Liver (tissue), 9 donors: ENCODE data around the gene NT5M. TPM values are rescaled to one million over a fixed set of nuclear protein-coding genes. Genes with fewer than 3 reads are reported as not detected.

Experiments
- DNase-seq: peaks from one replicate; pipeline ENCODE4 v3.0.0-alpha.2; 2017; ENCODE audit warnings: low spot score
- H3K27ac ChIP-seq, 2 donors: one replicate each; pipeline ENCODE4 v1.7.0; 2013; ENCODE audit warnings: inconsistent platforms in 2 of 2, low read length in 2 of 2, control low read depth in 1 of 2, low read depth in 1 of 2, mild to moderate bottlenecking in 1 of 2
- H3K27me3 ChIP-seq, 4 donors: one replicate each; pipeline versions ENCODE4 v1.6.1 to v1.7.0; 2013; ENCODE audit warnings: low read length in 3 of 4, inconsistent platforms in 1 of 4, mild to moderate bottlenecking in 1 of 4, moderate library complexity in 1 of 4; ENCODE audit not compliant: control insufficient read depth in 4 of 4, insufficient read depth in 4 of 4
- H3K36me3 ChIP-seq, 4 donors: one replicate each; pipeline versions ENCODE4 v1.6.1 to v1.7.0; 2013; ENCODE audit warnings: low read length in 3 of 4, mild to moderate bottlenecking in 3 of 4, low read depth in 1 of 4, moderate library complexity in 1 of 4; ENCODE audit not compliant: control insufficient read depth in 4 of 4, insufficient read depth in 3 of 4
- H3K4me1 ChIP-seq, 4 donors: one replicate each; pipeline versions ENCODE4 v1.6.1 to v1.7.0; 2013; ENCODE audit warnings: low read length in 3 of 4, mild to moderate bottlenecking in 3 of 4, moderate library complexity in 1 of 4; ENCODE audit not compliant: control insufficient read depth in 4 of 4, insufficient read depth in 4 of 4
- H3K4me3 ChIP-seq, 3 donors: one replicate each; pipeline versions ENCODE4 v1.6.1 to v1.7.0; 2013; ENCODE audit warnings: low read length in 3 of 3, control low read depth in 1 of 3, low read depth in 1 of 3, mild to moderate bottlenecking in 1 of 3
- H3K9ac ChIP-seq, 2 donors: one replicate each; pipeline ENCODE4 v1.7.0; 2013; ENCODE audit warnings: low read length in 2 of 2, mild to moderate bottlenecking in 2 of 2, moderate library complexity in 2 of 2, control low read depth in 1 of 2, low read depth in 1 of 2
- H3K9me3 ChIP-seq, 4 donors: one replicate each; pipeline versions ENCODE4 v1.6.1 to v1.7.0; 2013; ENCODE audit warnings: low read length in 3 of 4; ENCODE audit not compliant: control insufficient read depth in 4 of 4
- CTCF ChIP-seq: fragments of 150-350 bp; IDR thresholded peaks from 2 replicates; pipeline ENCODE4 v1.5.1; 2017; ENCODE audit warnings: improper control_type of control experiment, low read depth, low read length; ENCODE audit not compliant: missing input control
- EGR1 ChIP-seq, 2 donors: IDR thresholded peaks; 2 replicates each; pipeline ENCODE4 v1.6.1; 2016 to 2018; ENCODE audit warnings: antibody characterized with exemption in 2 of 2, low read depth in 2 of 2
- FOXA1 ChIP-seq: IDR thresholded peaks from 2 replicates; pipeline ENCODE4 v1.6.1; 2016; ENCODE audit warnings: antibody characterized with exemption
- FOXA2 ChIP-seq: IDR thresholded peaks from 2 replicates; pipeline ENCODE4 v1.6.1; 2016; ENCODE audit warnings: antibody characterized with exemption
- GABPA ChIP-seq, 2 donors: IDR thresholded peaks in 1 of 2; conservative IDR thresholded peaks in 1 of 2; 2 replicates each; pipeline ENCODE4 v1.6.1; 2016; ENCODE audit warnings: antibody characterized with exemption in 2 of 2, mild to moderate bottlenecking in 1 of 2, moderate library complexity in 1 of 2
- HNF4G ChIP-seq: IDR thresholded peaks from 2 replicates; pipeline ENCODE4 v1.6.1; 2016; ENCODE audit warnings: antibody characterized with exemption
- JUND ChIP-seq, 2 donors: IDR thresholded peaks; 2 replicates each; pipeline ENCODE4 v1.6.1; 2016; ENCODE audit warnings: antibody characterized with exemption in 2 of 2
- NR2F2 ChIP-seq: IDR thresholded peaks from 2 replicates; pipeline ENCODE4 v1.6.1; 2016; ENCODE audit warnings: antibody characterized with exemption
- RAD21 ChIP-seq, 2 donors: IDR thresholded peaks; 2 replicates each; pipeline ENCODE4 v1.6.1; 2016; ENCODE audit warnings: antibody characterized with exemption in 2 of 2, mild to moderate bottlenecking in 2 of 2
- RXRA ChIP-seq, 2 donors: IDR thresholded peaks; 2 replicates each; pipeline ENCODE4 v1.6.1; 2017 to 2018; ENCODE audit warnings: antibody characterized with exemption in 2 of 2, mild to moderate bottlenecking in 1 of 2
- SP1 ChIP-seq: IDR thresholded peaks from 2 replicates; pipeline ENCODE4 v1.6.1; 2018; ENCODE audit warnings: antibody characterized with exemption, mild to moderate bottlenecking
- TAF1 ChIP-seq: conservative IDR thresholded peaks from 2 replicates; pipeline ENCODE4 v1.6.1; 2016; ENCODE audit warnings: antibody characterized with exemption, mild to moderate bottlenecking
- YY1 ChIP-seq: IDR thresholded peaks from 2 replicates; pipeline ENCODE4 v1.6.1; 2016; ENCODE audit warnings: antibody characterized with exemption, mild to moderate bottlenecking
- ZBTB33 ChIP-seq: IDR thresholded peaks from 2 replicates; pipeline ENCODE4 v1.6.1; 2016; ENCODE audit warnings: antibody characterized with exemption
- WGBS: extraction: QIAGEN DNeasy Blood & Tissue Kit; methylation state at CpG from one replicate; pipeline ENCODE4 v1.1.7; 2013; 5-methylcytosine and 5-hydroxymethylcytosine counted together
- polyA plus RNA-seq, 2 donors: library from polyadenylated mRNA; stranded (reverse) in 1 of 2; unstranded in 1 of 2; fragments of 200-250 nt in 1 of 2; fragments of >200 nt in 1 of 2; fragmentation: Nextera tagmentation in 1 of 2; extraction: Ambion mirVana in 1 of 2; gene quantifications; one replicate each; pipeline versions ENCODE4 v1.2.1 to v1.2.3, GENCODE V29; 2013 to 2015
- total RNA-seq, 2 donors: library from RNA; depleted of rRNA; stranded (reverse); fragments of >200 nt; gene quantifications; one replicate each; pipeline ENCODE4 v1.2.3, GENCODE V29; 2014
- TF ChIP-seq, protein P1 (sequence below): IDR thresholded peaks from 2 replicates; pipeline ENCODE4 v1.6.1; 2016; ENCODE audit warnings: antibody characterized with exemption
- TF ChIP-seq, protein P2 (sequence below): IDR thresholded peaks from 2 replicates; pipeline ENCODE4 v1.6.1; 2016; ENCODE audit warnings: antibody characterized with exemption
- donor health status: healthy.
- donor health status: healthy.
- donor health status: healthy.
- donor health status: healthy.
- donor health status: healthy.

The NT5M gene
- total and polyA plus RNA-seq, 4 donors = 0.42 to 7.9 (median 0.66) TPM

DNA sequence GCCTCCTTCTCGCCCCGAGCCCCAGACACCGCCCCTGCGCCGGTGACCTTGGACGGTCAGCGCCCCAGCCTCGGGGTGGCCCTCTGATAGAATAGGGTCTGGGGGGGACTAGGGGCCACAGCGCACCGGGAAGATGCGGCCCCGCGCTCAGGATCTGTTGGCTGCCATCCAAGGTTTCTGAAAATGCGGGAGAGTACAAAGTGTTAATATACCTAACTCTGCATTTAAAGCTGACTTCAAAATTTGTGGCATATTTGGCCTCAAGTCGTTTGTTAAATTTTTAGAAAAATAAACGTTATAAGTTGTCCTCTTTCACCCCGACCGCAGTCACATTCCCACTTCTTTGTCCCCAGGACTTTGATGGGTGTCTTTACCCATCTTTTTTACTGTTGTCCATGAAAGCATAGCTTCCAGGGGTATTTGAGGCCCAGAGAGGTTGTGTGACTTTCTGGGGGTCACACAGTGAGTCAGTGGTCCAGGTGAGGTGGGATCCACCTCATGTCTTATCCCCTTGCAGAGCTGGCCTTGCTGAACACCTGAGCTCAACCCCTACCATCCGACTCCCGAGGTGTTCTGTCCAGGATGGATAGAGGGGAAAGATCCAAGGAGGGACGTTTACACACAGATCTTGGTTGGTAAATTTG is 796 bp downstream of the NT5M start:
- WGBS = 20% methylated on average over 21 of the region's 21 CpGs

DNA sequence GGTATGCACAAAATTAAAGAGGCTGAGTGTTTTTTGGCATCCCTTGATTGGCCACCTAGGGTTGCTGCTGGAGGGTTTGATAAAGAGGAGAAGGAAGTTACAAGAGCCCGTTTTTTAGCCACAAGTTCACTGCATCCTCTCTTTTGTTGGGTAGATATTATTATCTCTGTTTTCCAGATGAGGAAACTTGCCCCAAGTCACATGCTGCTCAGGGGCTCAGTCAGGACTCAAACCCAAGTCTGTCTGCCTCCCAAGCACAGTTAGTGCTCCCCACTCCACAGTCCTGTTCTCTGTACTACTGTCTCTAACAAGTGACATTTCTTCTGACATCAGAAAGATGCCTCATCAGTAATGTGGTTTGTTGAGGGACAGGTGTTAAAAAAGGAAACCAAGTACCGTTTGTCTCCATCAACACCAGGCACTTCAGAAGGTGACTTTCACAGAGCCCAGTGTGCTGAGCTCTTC is 1.4 kb downstream of the NT5M start:
- no peaks in the 10 kb centered on the region for H3K27me3 ChIP-seq
- no peaks in the 10 kb centered on the region for H3K36me3 ChIP-seq
- DNase-seq = no peak
- no peaks in the 10 kb centered on the region for H3K9me3 ChIP-seq
- no peak overlapping the region for H3K27ac ChIP-seq
- peaks cover 0 to 13% (median 4%) of the 10 kb centered on the region in 4 donors for H3K4me1 ChIP-seq
- WGBS = 76% methylated on average over 2 of the region's 2 CpGs
- H3K9ac ChIP-seq = no peak overlapping the region
- TF ChIP-seq TAF1 (no peak), FOXA2 (no peak), SP1 (no peak), GABPA (IDR thresholded peaks at IDR 0.05 in 1 of 2, conservative IDR thresholded peaks at IDR 0.05 in 1 of 2) (no peak), EGR1 (IDR thresholded peaks at IDR 0.05; ENCODE audit: low read depth in 2 of 2) (no peak), YY1 (no peak), JUND (IDR thresholded peaks at IDR 0.05) (no peak), NR2F2 (no peak), ZBTB33 (no peak), HNF4G (no peak), RAD21 (IDR thresholded peaks at IDR 0.05) (no peak), CTCF (no peak), RXRA (IDR thresholded peaks at IDR 0.05) (no peak), FOXA1 (no peak)
- TF ChIP-seq, protein P1, sequence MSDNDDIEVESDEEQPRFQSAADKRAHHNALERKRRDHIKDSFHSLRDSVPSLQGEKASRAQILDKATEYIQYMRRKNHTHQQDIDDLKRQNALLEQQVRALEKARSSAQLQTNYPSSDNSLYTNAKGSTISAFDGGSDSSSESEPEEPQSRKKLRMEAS = no peak
- TF ChIP-seq, protein P2, sequence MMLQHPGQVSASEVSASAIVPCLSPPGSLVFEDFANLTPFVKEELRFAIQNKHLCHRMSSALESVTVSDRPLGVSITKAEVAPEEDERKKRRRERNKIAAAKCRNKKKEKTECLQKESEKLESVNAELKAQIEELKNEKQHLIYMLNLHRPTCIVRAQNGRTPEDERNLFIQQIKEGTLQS = no peak
- H3K4me3 ChIP-seq = no peak overlapping the region

More for the DNA sequence above, 796 bp downstream of the NT5M start:
- no peaks in the 10 kb centered on the region for H3K9me3 ChIP-seq
- DNase-seq = no peak
- no peak overlapping the region for H3K9ac ChIP-seq
- no peak for TF ChIP-seq JUND (IDR thresholded peaks at IDR 0.05)
- no peak for TF ChIP-seq RAD21 (IDR thresholded peaks at IDR 0.05)
- TF ChIP-seq CTCF = no peak
- no peak for TF ChIP-seq ZBTB33
- no peak for TF ChIP-seq HNF4G
- no peak for TF ChIP-seq RXRA (IDR thresholded peaks at IDR 0.05)
- TF ChIP-seq NR2F2 = no peak
- no peaks in the 10 kb centered on the region for H3K27me3 ChIP-seq
- H3K36me3 ChIP-seq = no peaks in the 10 kb centered on the region
- H3K4me1 ChIP-seq = peaks cover 0 to 13% (median 4%) of the 10 kb centered on the region in 4 donors
- H3K4me3 ChIP-seq = peak overlapping the region in 2 of 3 donors; percentile 33 to 85
- no peak overlapping the region for H3K27ac ChIP-seq
